NT2/D1 (cell line): ENCODE data around the gene MRAS.

Source experiments
- SUZ12 ChIP-seq: IDR thresholded peaks from 2 replicates; pipeline ENCODE4 v1.6.1; 2011; ENCODE audit not compliant: insufficient read length, insufficient read depth; ENCODE audit errors: extremely low read depth
- YY1 ChIP-seq: IDR thresholded peaks from 2 replicates; pipeline ENCODE4 v1.6.1; 2011; ENCODE audit not compliant: insufficient read length, insufficient read depth
- ZNF274 ChIP-seq: IDR thresholded peaks from 2 replicates; pipeline ENCODE4 v1.6.1; 2011; ENCODE audit warnings: mild to moderate bottlenecking, low read depth, low read length

DNA sequence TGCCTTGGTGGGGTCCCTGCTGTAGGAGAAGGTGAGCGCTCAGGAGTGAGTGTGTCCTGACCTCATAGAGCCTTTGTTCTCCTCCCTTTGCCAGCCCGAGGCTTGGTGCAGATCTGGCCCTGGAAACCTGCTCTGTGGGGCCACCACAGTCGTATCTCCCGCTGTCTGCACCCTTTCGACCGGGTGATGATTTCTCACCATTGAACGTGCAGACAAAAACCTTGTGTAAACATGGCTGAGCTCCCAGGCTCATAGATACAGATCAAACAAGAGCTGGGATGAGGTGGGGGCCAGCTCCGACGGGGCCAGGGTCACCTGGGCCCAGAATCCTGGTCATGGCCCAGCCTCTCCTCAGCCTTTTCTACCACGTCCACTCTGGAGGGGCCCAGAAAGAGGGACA, 51.4 kb downstream of the MRAS start:
- TF ChIP-seq YY1: no peak
- TF ChIP-seq SUZ12: no peak
- TF ChIP-seq ZNF274: no peak
